Mucosa of descending colon (tissue), 3 donors: ENCODE data around the gene TMEM62. TPM values are rescaled to one million over a fixed set of nuclear protein-coding genes. Genes with fewer than 3 reads are reported as not detected.
"Not testable (repeated sequence)": the region's sequence is repeated elsewhere in the genome, so short reads cannot be mapped to it uniquely, and the experiment has no call there.

Experiments used
- ATAC-seq: fragments of 200-7000 bp; cut with Tn5 transposase; one replicate; pipeline ENCODE4 v1.9.1; 2020; ENCODE audit warnings: mild to moderate bottlenecking, moderate library complexity
- DNase-seq, 3 donors: peaks; one replicate each; pipeline ENCODE4 v3.0.0-alpha.2; 2020
- H3K36me3 ChIP-seq: fragments of 200-600 bp; one replicate; pipeline ENCODE4 v1.8.0; 2021; ENCODE audit warnings: low read depth, mild to moderate bottlenecking
- H3K4me1 ChIP-seq: fragments of 200-600 bp; one replicate; pipeline ENCODE4 v1.8.0; 2021; ENCODE audit warnings: low read depth, mild to moderate bottlenecking
- H3K4me3 ChIP-seq: fragments of 200-600 bp; one replicate; pipeline ENCODE4 v1.8.0; 2021; ENCODE audit warnings: mild to moderate bottlenecking
- H3K9me3 ChIP-seq: fragments of 200-600 bp; one replicate; pipeline ENCODE4 v1.8.0; 2021; ENCODE audit warnings: mild to moderate bottlenecking
- CTCF ChIP-seq: fragments of 200-600 bp; IDR thresholded peaks from one replicate; pipeline ENCODE4 v1.8.0; 2022; ENCODE audit warnings: antibody characterized with exemption, mild to moderate bottlenecking
- intact Hi-C, 2 donors: fragments of 100-400 bp; cut with DNase I in 1 of 2; cut with micrococcal nuclease in 1 of 2; formaldehyde crosslinking; loops; one replicate each; pipeline versions ENCODE4 v1.11.0 to v1.11.1; 2022; cut with DNase I, micrococcal nuclease
- total RNA-seq, 3 donors: library from RNA; stranded (reverse); fragmentation: NEBNext Ultra II Directional in 2 of 3; extraction: Animal tissue kit (Norgen Biotek cat#: 25700) in 2 of 3; gene quantifications; one replicate each; pipeline versions ENCODE4 v1.2.1 to v1.2.4, GENCODE V29; 2021 to 2023
- donor health status: DM: no; HTN: no; CAD: no; lungs with moderate emphysema.
- donor health status: DM: no; HTN: no; CAD: no.
- donor health status: DM: no; HTN: yes; CAD: no.

The TMEM62 gene
- total RNA-seq, 3 donors from 2014 or later = 26.8 to 43.7 (median 34.9) TPM

DNA sequence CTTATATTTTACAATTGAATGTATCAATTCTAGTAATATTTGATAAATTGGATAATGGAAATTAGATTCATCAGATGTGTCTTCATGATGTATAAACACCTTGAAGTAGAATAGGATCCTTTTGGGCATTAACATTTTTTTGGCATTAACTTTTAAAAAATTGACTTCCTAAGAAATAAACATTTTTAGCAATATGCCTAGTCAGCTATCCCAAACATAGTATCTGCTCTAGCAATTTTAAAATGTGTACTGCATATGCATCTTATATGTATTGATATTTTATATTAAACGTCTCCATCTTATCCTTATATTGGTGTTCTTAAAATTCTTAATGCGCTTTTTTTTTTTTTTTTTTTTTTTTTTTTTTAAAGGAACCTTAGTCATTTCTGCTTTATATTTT is 60.3 kb downstream of the TMEM62 start:
- Histone ChIP-seq H3K4me1 (no peaks in the 10 kb centered on the region), H3K9me3 (no peaks in the 10 kb centered on the region), H3K4me3 (no peak overlapping the region), H3K36me3 (peaks cover 25% of the 10 kb centered on the region)
- no peak for DNase-seq
- intact Hi-C loops = no loop called here
- no peak for TF ChIP-seq CTCF
- no peak for ATAC-seq

GRCh38 chr15:43194795-43195194 is 61.4 kb downstream of the TMEM62 start:
- H3K36me3 ChIP-seq = peaks cover 25% of the 10 kb centered on the region
- TF ChIP-seq CTCF = no peak
- intact Hi-C loops = no loop called here
- no peak for ATAC-seq
- no peak overlapping the region for H3K4me3 ChIP-seq
- H3K4me1 ChIP-seq = no peaks in the 10 kb centered on the region
- no peaks in the 10 kb centered on the region for H3K9me3 ChIP-seq
- no peak for DNase-seq

DNA sequence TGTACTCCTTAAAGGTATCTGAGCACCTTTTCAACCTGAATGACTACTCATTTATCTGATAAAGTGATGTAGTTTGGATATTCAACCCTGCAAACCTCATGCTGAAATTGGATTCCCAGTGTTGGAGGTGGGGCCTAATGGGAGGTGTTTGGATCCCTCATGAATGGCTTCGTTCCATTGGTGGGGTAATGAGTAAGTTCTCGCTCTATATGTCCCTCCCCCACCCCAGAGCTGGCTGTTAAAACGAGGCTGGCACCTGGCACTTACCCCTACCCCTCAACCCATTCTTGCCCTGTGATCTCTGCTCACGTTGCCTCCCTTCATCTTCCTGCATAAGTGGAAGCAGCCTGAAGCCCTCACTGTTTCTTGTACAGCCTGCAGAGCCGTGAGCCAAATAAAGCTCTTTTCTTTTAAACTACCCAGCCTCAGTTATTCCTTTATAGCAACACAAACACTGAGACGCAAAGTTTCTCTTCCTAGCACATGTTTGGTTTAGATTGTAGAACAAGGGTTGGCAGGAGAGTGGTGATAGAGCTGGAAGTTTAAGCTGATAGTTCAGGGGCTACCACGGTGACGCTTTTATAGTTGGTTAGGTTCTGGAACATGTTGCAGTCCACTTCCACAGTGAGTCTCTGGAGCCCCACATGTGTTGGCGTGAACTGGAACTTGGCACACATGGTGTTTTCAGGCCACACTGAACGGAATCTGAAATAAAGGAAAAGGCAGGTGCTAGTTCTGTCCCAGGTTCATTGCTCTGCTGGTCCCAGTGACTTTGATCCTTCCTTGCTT is 63.6 kb downstream of the TMEM62 start:
- peaks cover 21% of the 10 kb centered on the region for H3K36me3 ChIP-seq
- H3K4me1 ChIP-seq = no peaks in the 10 kb centered on the region
- TF ChIP-seq CTCF = no peak
- no peak overlapping the region for H3K4me3 ChIP-seq
- intact Hi-C loops = no loop called here
- no peak for DNase-seq
- ATAC-seq = no peak
- H3K9me3 ChIP-seq = no peaks in the 10 kb centered on the region

DNA sequence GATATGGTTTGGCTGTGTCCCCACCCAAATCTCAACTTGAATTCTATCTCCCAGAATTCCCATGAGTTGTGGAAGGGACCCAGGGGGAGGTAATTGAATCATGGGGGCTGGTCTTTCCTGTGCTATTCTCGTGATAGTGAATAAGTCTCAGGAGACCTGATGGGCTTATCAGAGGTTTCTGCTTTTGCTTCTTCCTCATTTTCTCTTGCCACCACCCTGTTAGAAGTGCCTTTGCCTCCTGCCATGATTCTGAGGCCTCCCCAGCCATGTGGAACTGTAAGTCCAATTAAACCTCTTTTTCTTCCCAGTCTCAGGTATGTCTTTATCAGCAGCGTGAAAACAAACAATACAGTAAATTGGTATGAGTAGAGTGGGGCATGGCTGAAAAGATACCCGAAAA is 64.4 kb downstream of the TMEM62 start:
- H3K4me3 ChIP-seq, ATAC-seq, DNase-seq, H3K4me1 ChIP-seq, intact Hi-C loops, H3K9me3 ChIP-seq: not testable (repeated sequence)
- peaks cover 16% of the 10 kb centered on the region for H3K36me3 ChIP-seq

GRCh38 chr15:43198556-43198955 is 65.2 kb downstream of the TMEM62 start:
- intact Hi-C loops, DNase-seq, H3K9me3 ChIP-seq, H3K4me1 ChIP-seq, ATAC-seq, H3K4me3 ChIP-seq, H3K36me3 ChIP-seq: not testable (repeated sequence)

- no peak for DNase-seq
- H3K4me3 ChIP-seq = no peak overlapping the region
- ATAC-seq = no peak
- intact Hi-C loops = no loop called here
- H3K4me1 ChIP-seq = no peaks in the 10 kb centered on the region
- H3K9me3 ChIP-seq = no peaks in the 10 kb centered on the region
- TF ChIP-seq CTCF = no peak
- peaks cover 6% of the 10 kb centered on the region for H3K36me3 ChIP-seq
Observed at GRCh38 chr15:43198992-43199391, 65.6 kb downstream of the TMEM62 start.
